Astrocyte (in vitro differentiated cells and primary cell): ENCODE results near the gene SPACA7. TPM values are rescaled to one million over a fixed set of nuclear protein-coding genes. Genes with fewer than 3 reads are reported as not detected.

Experiments
- DNase-seq: peaks from one replicate; pipeline ENCODE4 v3.0.0-alpha.2; 2010; ENCODE audit warnings: low read depth
- FAIRE-seq: peaks from 2 replicates; lab custom pipeline; 2011; peaks lifted over from hg19 to GRCh38; lab: Jason Lieb, UNC
- H2AFZ ChIP-seq: 2 replicates; pipeline ENCODE4 v1.6.0; 2012; ENCODE audit warnings: low read depth, low read length, inconsistent platforms
- H3K27ac ChIP-seq: 2 replicates; pipeline ENCODE4 v1.5.1; 2011; ENCODE audit warnings: low read depth, low read length, inconsistent platforms
- H3K27me3 ChIP-seq: 2 replicates; pipeline ENCODE4 v1.6.0; 2011; ENCODE audit warnings: low read length, inconsistent platforms; ENCODE audit not compliant: insufficient read depth
- H3K36me3 ChIP-seq: 2 replicates; pipeline ENCODE4 v1.5.1; 2011; ENCODE audit warnings: low read length, inconsistent platforms; ENCODE audit not compliant: insufficient read depth
- H3K4me1 ChIP-seq: 2 replicates; pipeline ENCODE4 v1.5.1; 2011; ENCODE audit warnings: low read length, inconsistent platforms; ENCODE audit not compliant: insufficient read depth
- H3K4me2 ChIP-seq: 2 replicates; pipeline ENCODE4 v1.6.0; 2012; ENCODE audit warnings: low read length, inconsistent platforms
- H3K4me3 ChIP-seq: 2 replicates; pipeline ENCODE4 v1.5.1; 2011; ENCODE audit warnings: low read depth, mild to moderate bottlenecking, low read length, inconsistent platforms; ENCODE audit not compliant: insufficient read depth
- H3K79me2 ChIP-seq: 2 replicates; pipeline ENCODE4 v1.6.0; 2012; ENCODE audit warnings: mild to moderate bottlenecking, low read length, inconsistent platforms; ENCODE audit not compliant: insufficient read depth
- H3K9ac ChIP-seq: 2 replicates; pipeline ENCODE4 v1.6.0; 2012; ENCODE audit warnings: mild to moderate bottlenecking, low read length, inconsistent platforms
- H3K9me3 ChIP-seq: 2 replicates; pipeline ENCODE4 v1.5.1; 2012; ENCODE audit warnings: low read depth, mild to moderate bottlenecking, low read length, inconsistent platforms; ENCODE audit not compliant: insufficient read depth
- H4K20me1 ChIP-seq: 2 replicates; pipeline ENCODE4 v1.6.0; 2012; ENCODE audit warnings: low read length, inconsistent platforms; ENCODE audit not compliant: insufficient read depth
- H3K27ac Mint-ChIP-seq: one replicate; pipeline ENCODE4 v1.8.0; 2021; ENCODE audit warnings: mild to moderate bottlenecking, mixed read lengths; ENCODE audit not compliant: unreplicated experiment
- H3K27me3 Mint-ChIP-seq: one replicate; pipeline ENCODE4 v1.8.0; 2021; ENCODE audit warnings: low read depth, mixed read lengths; ENCODE audit not compliant: unreplicated experiment
- H3K36me3 Mint-ChIP-seq: one replicate; pipeline ENCODE4 v1.8.0; 2021; ENCODE audit warnings: low read depth, mixed read lengths; ENCODE audit not compliant: unreplicated experiment
- H3K4me1 Mint-ChIP-seq: one replicate; pipeline ENCODE4 v1.8.0; 2021; ENCODE audit warnings: low read depth, mixed read lengths; ENCODE audit not compliant: unreplicated experiment
- H3K4me3 Mint-ChIP-seq: one replicate; pipeline ENCODE4 v1.8.0; 2021; ENCODE audit warnings: mild to moderate bottlenecking, moderate library complexity, mixed read lengths; ENCODE audit not compliant: unreplicated experiment
- H3K9me3 Mint-ChIP-seq: one replicate; pipeline ENCODE4 v1.8.0; 2021; ENCODE audit warnings: mild to moderate bottlenecking, mixed read lengths; ENCODE audit not compliant: unreplicated experiment
- CTCF ChIP-seq: IDR thresholded peaks from 2 replicates; pipeline ENCODE4 v1.5.1; 2011; ENCODE audit warnings: low read depth, mild to moderate bottlenecking, inconsistent platforms, low read length, moderate library complexity; ENCODE audit not compliant: insufficient read depth
- EZH2 ChIP-seq: IDR thresholded peaks from 2 replicates; pipeline ENCODE4 v1.6.1; 2012; ENCODE audit warnings: mild to moderate bottlenecking, low read length, inconsistent platforms; ENCODE audit not compliant: insufficient read depth
- total RNA-seq: library from RNA; stranded (reverse); gene quantifications from 2 replicates; pipeline ENCODE4 v1.2.1, GENCODE V29; 2021

The SPACA7 gene
- total RNA-seq, 1 donor from 2014 or later, result not detected

- no peak for DNase-seq
- no peaks in the 10 kb centered on the region for H3K79me2 ChIP-seq
- no peaks in the 10 kb centered on the region for H3K27me3 ChIP-seq
- no peak overlapping the region for H3K4me3 ChIP-seq
- no peaks in the 10 kb centered on the region for H4K20me1 ChIP-seq
- no peaks in the 10 kb centered on the region for H3K9me3 ChIP-seq
- peaks cover 4% of the 10 kb centered on the region for H3K9me3 Mint-ChIP-seq
- peaks cover 2% of the 10 kb centered on the region for H3K4me1 Mint-ChIP-seq
- H3K4me2 ChIP-seq, result no peak overlapping the region
- no peak for FAIRE-seq
- peaks cover 2% of the 10 kb centered on the region for H3K36me3 Mint-ChIP-seq
- no peak overlapping the region for H3K27ac ChIP-seq
- no peaks in the 10 kb centered on the region for H3K36me3 ChIP-seq
- peaks cover 69% of the 10 kb centered on the region for H3K27me3 Mint-ChIP-seq
- no peak overlapping the region for H3K9ac ChIP-seq
- no peak overlapping the region for H2AFZ ChIP-seq
- TF ChIP-seq EZH2, result no peak
- no peak for TF ChIP-seq CTCF
- no peaks in the 10 kb centered on the region for H3K4me1 ChIP-seq
- H3K4me3 Mint-ChIP-seq, result no peak overlapping the region
- no peak overlapping the region for H3K27ac Mint-ChIP-seq
Observed at GRCh38 chr13:112345826-112346172, 30.4 kb upstream of the SPACA7 start.

GRCh38 chr13:112346173-112346898, 29.8 kb upstream of the SPACA7 start:
- H3K27me3 Mint-ChIP-seq, result peaks cover 72% of the 10 kb centered on the region

More at GRCh38 chr13:112346173-112346898, 29.8 kb upstream of the SPACA7 start:
- H3K9ac ChIP-seq, result no peak overlapping the region
- no peak overlapping the region for H3K27ac ChIP-seq
- Mint-ChIP-seq H3K36me3 (peaks cover 2% of the 10 kb centered on the region), H3K27ac (no peak overlapping the region), H3K4me3 (no peak overlapping the region), H3K4me1 (peaks cover 2% of the 10 kb centered on the region), H3K9me3 (peaks cover 4% of the 10 kb centered on the region)
- TF ChIP-seq EZH2 (no peak), CTCF (no peak)
- FAIRE-seq (no peak), DNase-seq (no peak)
- no peak overlapping the region for H3K4me3 ChIP-seq
- no peaks in the 10 kb centered on the region for H4K20me1 ChIP-seq
- H3K4me1 ChIP-seq, result no peaks in the 10 kb centered on the region
- H2AFZ ChIP-seq, result no peak overlapping the region
- H3K27me3 ChIP-seq, result no peaks in the 10 kb centered on the region
- H3K4me2 ChIP-seq, result no peak overlapping the region
- H3K9me3 ChIP-seq, result peaks cover 3% of the 10 kb centered on the region
- no peaks in the 10 kb centered on the region for H3K36me3 ChIP-seq
- H3K79me2 ChIP-seq, result no peaks in the 10 kb centered on the region
